Smooth muscle cell (in vitro differentiated cells): ENCODE data around the gene RCL1. TPM values are rescaled to one million over a fixed set of nuclear protein-coding genes. Genes with fewer than 3 reads are reported as not detected.

ENCODE experiments used
- DNase-seq: peaks from one replicate; lab custom pipeline; 2025; ENCODE audit not compliant: unreplicated experiment; lab: John Stamatoyannopoulos, UW
- H2AFZ ChIP-seq: fragments of 200-600 bp; sonication (generic); 2 replicates; pipeline ENCODE4 v1.6.0; 2016; ENCODE audit warnings: antibody characterized with exemption, low read depth, mild to moderate bottlenecking
- H3F3A ChIP-seq: fragments of 200-600 bp; sonication (generic); 2 replicates; pipeline ENCODE4 v1.6.0; 2017; ENCODE audit warnings: antibody characterized with exemption, low read depth
- H3K27ac ChIP-seq: fragments of 200-600 bp; sonication (generic); 2 replicates; pipeline ENCODE4 v1.5.1; 2016; ENCODE audit warnings: low read depth, mild to moderate bottlenecking
- H3K27me3 ChIP-seq: fragments of 200-600 bp; sonication (generic); 2 replicates; pipeline ENCODE4 v1.6.1; 2016; ENCODE audit warnings: low read depth, mild to moderate bottlenecking
- H3K36me3 ChIP-seq: fragments of 200-600 bp; sonication (generic); 2 replicates; pipeline ENCODE4 v1.5.1; 2016; ENCODE audit warnings: low read depth
- H3K4me1 ChIP-seq: fragments of 200-600 bp; sonication (generic); 2 replicates; pipeline ENCODE4 v1.5.1; 2016; ENCODE audit warnings: low read depth
- H3K4me2 ChIP-seq: fragments of 200-600 bp; sonication (generic); 2 replicates; pipeline ENCODE4 v1.6.0; 2016; ENCODE audit warnings: mild to moderate bottlenecking
- H3K4me3 ChIP-seq: fragments of 200-600 bp; sonication (generic); 2 replicates; pipeline ENCODE4 v1.5.1; 2016; ENCODE audit warnings: mild to moderate bottlenecking
- H3K79me2 ChIP-seq: fragments of 200-600 bp; sonication (generic); 2 replicates; pipeline ENCODE4 v1.6.0; 2016; ENCODE audit warnings: low read depth, mild to moderate bottlenecking
- H3K9ac ChIP-seq: fragments of 200-600 bp; sonication (generic); 2 replicates; pipeline ENCODE4 v1.6.0; 2016; ENCODE audit warnings: low read depth
- H3K9me3 ChIP-seq: fragments of 200-600 bp; sonication (generic); replicated peaks from 2 replicates; pipeline ENCODE4 v1.5.1; 2016; ENCODE audit warnings: low read depth
- H4K20me1 ChIP-seq: fragments of 200-600 bp; sonication (generic); 2 replicates; pipeline ENCODE4 v1.6.0; 2016; ENCODE audit warnings: low read depth
- CTCF ChIP-seq: fragments of 200-600 bp; sonication (generic); IDR thresholded peaks from 2 replicates; pipeline ENCODE4 v1.5.1; 2017; ENCODE audit warnings: borderline replicate concordance, mild to moderate bottlenecking, antibody characterized with exemption; ENCODE audit not compliant: insufficient read depth, poor library complexity, severe bottlenecking
- WGBS: methylation state at CpG from one replicate; pipeline ENCODE4 v1.1.7; 2016; ENCODE audit warnings: low lambda C conversion rate; 5-methylcytosine and 5-hydroxymethylcytosine counted together
- polyA plus RNA-seq: library from polyadenylated mRNA; unstranded; fragments of >200 nt; fragmentation: Nextera tagmentation; extraction: Ambion mirVana; gene quantifications from 2 replicates; pipeline ENCODE4 v1.2.1, GENCODE V29; 2016
- total RNA-seq: library from RNA; depleted of rRNA; stranded (reverse); fragments of >200 nt; gene quantifications from 2 replicates; pipeline ENCODE4 v1.2.3, GENCODE V29; 2014

Gene RCL1
- total and polyA plus RNA-seq, 2 experiments from 2014 or later: 7.9 to 11.1 TPM

GRCh38 chr9:4814913-4815312 lies 22.2 kb downstream of the RCL1 start:
- no peak for TF ChIP-seq CTCF
- H2AFZ ChIP-seq: no peak overlapping the region
- no peak overlapping the region for H3K4me3 ChIP-seq
- H3K9ac ChIP-seq: no peak overlapping the region
- H3K79me2 ChIP-seq: peaks cover 58% of the 10 kb centered on the region
- no peaks in the 10 kb centered on the region for H3K9me3 ChIP-seq
- no peaks in the 10 kb centered on the region for H3F3A ChIP-seq
- no peak overlapping the region for H3K27ac ChIP-seq
- no peaks in the 10 kb centered on the region for H4K20me1 ChIP-seq
- H3K4me1 ChIP-seq: no peaks in the 10 kb centered on the region
- H3K36me3 ChIP-seq: no peaks in the 10 kb centered on the region
- no peaks in the 10 kb centered on the region for H3K27me3 ChIP-seq
- no peak overlapping the region for H3K4me2 ChIP-seq
- no peak for DNase-seq

- WGBS: 89% methylated on average over 7 of the region's 7 CpGs
- no peaks in the 10 kb centered on the region for H3K27me3 ChIP-seq
- H3K9me3 ChIP-seq: no peaks in the 10 kb centered on the region
- no peaks in the 10 kb centered on the region for H3K36me3 ChIP-seq
- no peak overlapping the region for H3K4me3 ChIP-seq
- no peaks in the 10 kb centered on the region for H3K4me1 ChIP-seq
- no peaks in the 10 kb centered on the region for H3F3A ChIP-seq
- no peak overlapping the region for H3K27ac ChIP-seq
- H4K20me1 ChIP-seq: no peaks in the 10 kb centered on the region
- no peak for DNase-seq
- no peak overlapping the region for H3K9ac ChIP-seq
- peaks cover 53% of the 10 kb centered on the region for H3K79me2 ChIP-seq
- TF ChIP-seq CTCF: no peak
- no peak overlapping the region for H3K4me2 ChIP-seq
- H2AFZ ChIP-seq: no peak overlapping the region
Measured at GRCh38 chr9:4815381-4815956, 22.7 kb downstream of the RCL1 start.

GRCh38 chr9:4820168-4820567 lies 27.4 kb downstream of the RCL1 start:
- Histone ChIP-seq H2AFZ (no peak overlapping the region), H3K27me3 (no peaks in the 10 kb centered on the region), H3K4me3 (no peak overlapping the region), H3K9me3 (no peaks in the 10 kb centered on the region), H3K4me2 (no peak overlapping the region), H3K9ac (no peak overlapping the region), H3K36me3 (no peaks in the 10 kb centered on the region), H3K79me2 (peaks cover 28% of the 10 kb centered on the region), H3K27ac (no peak overlapping the region), H4K20me1 (peaks cover 7% of the 10 kb centered on the region), H3F3A (no peaks in the 10 kb centered on the region), H3K4me1 (no peaks in the 10 kb centered on the region)
- no peak for DNase-seq
- WGBS: 81% methylated on average over 6 of the region's 6 CpGs
- no peak for TF ChIP-seq CTCF

- no peak for DNase-seq
- Histone ChIP-seq H3K9ac (no peak overlapping the region), H3K27me3 (no peaks in the 10 kb centered on the region), H3K4me3 (no peak overlapping the region), H3K36me3 (no peaks in the 10 kb centered on the region), H2AFZ (no peak overlapping the region), H3K9me3 (no peaks in the 10 kb centered on the region), H3K4me1 (no peaks in the 10 kb centered on the region), H3F3A (no peaks in the 10 kb centered on the region), H3K4me2 (no peak overlapping the region), H4K20me1 (peaks cover 7% of the 10 kb centered on the region), H3K27ac (no peak overlapping the region), H3K79me2 (peaks cover 23% of the 10 kb centered on the region)
- WGBS: 82% methylated on average over 2 of the region's 2 CpGs
- TF ChIP-seq CTCF: no peak
Measured at GRCh38 chr9:4821133-4821532, 28.4 kb downstream of the RCL1 start.
